GM21529 (cell line): ENCODE results near the gene RANGRF.

Source experiments
- ATAC-seq: cut with Tn5 transposase; IDR thresholded peaks from one replicate; pipeline ENCODE4 v1.9.1; 2021; ENCODE audit not compliant: unreplicated experiment

RANGRF gene

GRCh38 chr17:8273884-8274444 lies 14.5 kb upstream of the RANGRF start:
- ATAC-seq: no peak

DNA sequence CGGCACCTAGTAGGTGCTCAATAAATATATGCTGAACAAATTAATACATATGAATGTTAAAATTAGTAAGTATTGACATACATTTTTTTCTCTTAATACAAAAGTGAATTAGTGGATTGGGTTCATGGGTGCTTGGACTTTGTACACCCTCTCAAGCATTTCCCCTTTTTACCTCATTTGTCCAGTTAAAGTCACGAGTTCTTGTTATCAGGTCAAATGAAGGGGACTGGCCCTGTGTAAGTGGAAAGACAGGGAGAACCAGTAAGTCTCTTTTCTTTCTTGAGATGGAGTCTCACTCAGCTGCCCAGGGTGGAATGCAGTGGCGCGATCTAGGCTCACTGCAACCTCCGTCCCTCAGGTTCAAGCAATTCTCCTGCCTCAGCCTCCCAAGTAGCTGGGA lies 13.7 kb upstream of the RANGRF start:
- ATAC-seq: no peak

GRCh38 chr17:8275421-8276290 lies 12.8 kb upstream of the RANGRF start:
- no peak for ATAC-seq

- ATAC-seq: no peak
These were observed 11.2 kb upstream of the RANGRF start for GRCh38 chr17:8277317-8277716.

DNA sequence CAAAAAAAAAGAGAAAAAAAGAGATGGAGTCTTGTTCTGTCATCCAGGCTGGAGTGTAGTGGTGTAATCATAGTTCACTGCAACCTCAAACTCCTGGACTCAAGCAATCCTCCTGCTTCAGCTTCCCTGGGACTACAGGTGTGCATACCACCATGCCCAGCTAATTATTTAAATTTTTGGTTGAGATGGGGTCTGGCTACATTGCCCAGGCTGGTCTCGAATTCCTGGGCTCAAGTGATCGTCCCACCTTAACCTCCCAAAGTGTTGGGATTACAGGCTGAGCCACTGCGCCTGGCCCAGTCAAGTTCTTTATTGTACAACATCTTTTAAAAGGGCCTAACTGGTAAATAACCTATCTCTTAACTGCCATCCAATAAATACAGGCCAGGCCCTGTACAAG lies 6.1 kb upstream of the RANGRF start:
- ATAC-seq: no peak

GRCh38 chr17:8283356-8283755 lies 5.1 kb upstream of the RANGRF start:
- no peak for ATAC-seq

GRCh38 chr17:8284126-8284525 lies 4.3 kb upstream of the RANGRF start:
- no peak for ATAC-seq

DNA sequence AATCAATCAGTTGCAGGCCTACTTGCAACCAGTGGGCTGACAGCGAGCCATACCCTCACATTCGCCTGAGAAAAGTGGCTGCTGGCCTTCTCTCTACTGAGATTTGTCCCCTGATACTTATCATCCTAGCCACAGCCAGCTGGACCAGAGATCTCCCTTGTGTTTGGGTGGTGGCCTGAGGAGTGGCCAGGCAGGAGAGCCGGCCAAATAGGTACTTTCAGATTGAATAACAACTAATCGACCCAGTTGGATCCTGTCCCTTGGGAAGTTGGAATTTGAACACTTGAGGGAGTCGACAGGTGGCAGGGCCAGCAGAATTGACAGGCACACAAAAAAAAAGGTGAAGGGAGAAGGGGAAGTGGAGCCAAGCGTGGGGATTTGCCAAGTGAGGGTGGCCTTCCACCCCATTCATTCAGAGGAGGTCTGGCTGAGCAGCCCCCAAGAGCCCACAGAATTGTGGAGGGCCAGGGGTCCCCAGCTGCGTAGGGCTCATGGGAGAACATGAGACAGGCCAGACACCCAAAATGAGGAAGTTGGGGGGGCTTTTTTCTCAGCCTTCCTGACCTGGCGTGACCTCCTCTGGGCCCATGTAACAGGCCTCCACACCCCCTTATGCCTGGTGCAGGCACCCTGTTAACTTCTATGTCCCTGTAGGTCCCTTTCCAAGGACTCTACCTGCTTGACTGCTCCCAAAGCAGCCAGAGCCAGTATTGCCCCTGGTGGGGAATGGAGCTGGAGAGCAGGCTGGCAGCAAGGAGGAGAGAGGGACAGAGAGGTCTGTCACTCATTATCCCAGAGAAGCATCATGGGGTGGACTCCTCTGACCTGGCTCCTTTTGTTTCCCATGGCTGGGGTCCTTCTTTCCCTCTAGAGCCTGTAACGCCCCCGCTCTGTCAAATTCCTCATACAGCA lies 2.9 kb upstream of the RANGRF start:
- ATAC-seq: no peak

GRCh38 chr17:8287651-8288335 lies 677 bp upstream of the RANGRF start:
- ATAC-seq: no peak

- no peak for ATAC-seq
These were observed 580 bp downstream of the RANGRF start for GRCh38 chr17:8289103-8289397.

DNA sequence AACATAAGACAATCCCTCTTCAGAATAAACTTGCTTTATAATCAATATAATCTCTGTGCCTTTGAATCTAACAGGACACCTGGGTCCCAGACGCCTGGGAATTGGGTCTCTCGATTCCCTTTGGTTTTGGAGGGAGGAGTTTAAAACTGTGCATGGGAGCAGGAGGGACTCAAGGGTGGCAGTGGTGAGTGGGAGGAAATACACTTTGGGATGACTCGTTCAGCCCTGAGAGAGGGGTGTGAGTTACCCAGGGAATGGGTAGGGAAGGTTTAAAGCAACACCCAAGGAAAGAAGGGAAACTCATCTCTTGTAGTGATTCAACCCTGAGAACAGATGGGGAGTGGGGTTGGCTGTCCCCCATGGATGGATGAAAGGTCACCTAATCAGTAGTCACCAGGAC lies 1.6 kb downstream of the RANGRF start:
- no peak for ATAC-seq

DNA sequence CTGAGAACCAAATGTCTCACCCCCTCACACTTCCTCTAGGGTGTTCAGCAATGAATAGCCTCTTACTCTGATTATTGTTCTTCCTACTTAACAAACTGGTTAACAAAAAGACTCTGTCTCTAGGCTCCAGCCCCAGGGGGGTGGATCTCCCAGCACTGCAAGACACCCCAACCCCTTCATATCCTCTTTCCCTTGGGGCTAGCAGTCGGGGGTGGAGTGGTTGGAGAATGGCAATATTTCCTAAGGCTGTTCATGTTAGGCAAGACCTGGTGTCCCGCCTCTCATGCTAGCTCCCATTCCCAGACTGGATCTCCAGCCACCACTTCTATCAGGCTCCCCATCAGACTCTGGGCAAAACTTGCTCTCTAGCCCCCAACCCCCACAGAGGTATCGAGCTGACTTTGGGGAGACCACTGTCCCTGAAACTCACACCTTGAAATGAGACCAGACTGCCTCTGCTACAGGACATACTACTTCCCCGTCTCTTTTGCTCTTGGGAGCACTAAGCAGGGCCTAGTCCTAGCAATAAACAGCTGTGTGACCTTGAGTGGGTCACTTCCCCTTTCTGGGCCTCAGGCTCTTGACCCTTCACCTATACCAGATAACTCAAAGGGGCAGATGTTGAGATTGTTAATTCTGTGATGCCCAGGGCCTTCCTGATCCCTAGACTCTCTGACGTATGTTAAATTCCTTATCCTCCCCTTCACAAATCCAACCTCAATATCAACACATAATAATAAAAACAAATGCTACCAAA lies 4.3 kb downstream of the RANGRF start:
- no peak for ATAC-seq

GRCh38 chr17:8294361-8294760 lies 5.9 kb downstream of the RANGRF start:
- no peak for ATAC-seq

DNA sequence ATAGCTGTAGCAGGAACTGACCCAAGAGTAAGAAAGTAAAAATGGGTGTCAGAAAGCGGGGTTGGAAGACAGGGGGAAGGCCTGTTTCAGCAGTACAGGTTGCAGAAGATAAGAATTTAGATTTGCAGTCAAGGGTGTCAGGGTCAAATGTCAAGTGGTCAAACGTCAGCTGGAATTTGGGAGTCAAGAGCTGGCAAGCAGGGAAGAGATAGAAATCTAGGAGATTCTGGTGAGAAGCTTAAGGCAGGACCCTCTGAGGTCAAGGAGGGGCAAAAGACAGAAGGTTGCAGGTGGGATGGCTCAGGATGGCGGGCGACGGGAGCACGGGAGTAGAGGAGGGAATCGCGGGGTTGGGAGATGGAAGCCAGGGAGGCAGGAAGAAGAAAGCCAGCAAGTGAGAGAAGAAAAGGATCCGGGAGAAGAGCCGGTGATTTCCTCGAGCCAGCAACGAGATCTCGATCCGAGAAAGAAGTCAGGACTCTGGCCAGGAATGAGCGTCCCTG lies 6.4 kb downstream of the RANGRF start:
- ATAC-seq: no peak

- ATAC-seq: no peak
These were observed 11.8 kb downstream of the RANGRF start for GRCh38 chr17:8300226-8300625.

- peak; percentile 53 for ATAC-seq
These were observed 12.3 kb downstream of the RANGRF start for GRCh38 chr17:8300627-8301242.

DNA sequence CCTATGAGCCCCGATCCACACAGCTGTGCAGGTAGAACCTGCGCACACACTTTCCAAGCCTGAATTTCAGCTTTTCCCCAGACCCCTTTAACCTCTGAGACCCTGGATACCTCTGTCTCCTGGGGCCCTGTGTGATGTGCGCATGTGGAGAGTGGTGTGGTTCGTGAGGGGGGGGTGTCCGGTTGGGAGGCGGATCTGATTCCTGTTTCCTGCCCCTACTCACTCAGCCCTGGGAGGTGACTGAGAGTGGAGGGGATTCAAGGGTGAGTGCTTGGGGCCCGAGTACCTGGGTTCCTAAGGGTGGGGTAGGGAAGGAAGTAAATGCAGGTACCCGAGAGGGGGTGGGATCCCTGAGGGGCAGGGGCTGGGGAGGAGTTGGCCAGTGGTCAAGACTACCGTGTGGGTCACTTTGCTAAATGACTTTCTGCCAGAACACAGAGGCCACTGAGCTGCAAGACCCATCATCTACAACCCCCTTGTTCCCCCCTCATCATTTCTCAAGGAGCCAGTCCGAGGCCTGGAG lies 22.2 kb downstream of the RANGRF start:
- ATAC-seq: no peak

DNA sequence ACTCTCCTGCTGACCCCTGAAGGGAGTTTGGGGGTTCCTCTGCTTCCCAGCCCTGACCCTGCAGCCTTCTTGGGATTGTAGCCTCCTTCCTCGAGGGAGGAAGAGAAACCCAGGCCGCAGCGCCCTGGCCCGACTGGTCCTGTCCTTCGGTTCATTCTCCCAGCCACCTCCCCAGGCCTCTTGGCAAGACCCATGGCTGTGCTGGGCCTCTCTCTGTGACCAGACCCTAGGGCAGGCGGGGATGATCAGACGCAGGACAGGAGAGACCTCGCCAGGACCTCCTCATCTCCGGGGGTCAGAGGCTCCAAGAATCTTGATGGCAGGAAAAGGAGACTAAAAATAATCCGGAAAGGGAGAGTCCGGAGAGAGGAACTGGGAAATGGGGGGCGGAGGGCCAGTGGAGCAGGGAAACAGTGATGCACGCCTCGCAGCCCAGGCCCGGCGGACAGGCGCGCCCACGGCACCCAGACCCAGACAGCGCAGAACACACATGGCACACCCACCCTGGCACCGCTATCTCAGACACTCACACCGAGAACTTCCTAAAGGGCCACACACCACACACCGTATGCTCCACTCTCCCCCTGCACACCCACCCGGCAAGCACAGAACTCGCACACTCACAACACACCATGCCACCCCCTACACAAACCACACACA lies 22.8 kb downstream of the RANGRF start:
- ATAC-seq: no peak

DNA sequence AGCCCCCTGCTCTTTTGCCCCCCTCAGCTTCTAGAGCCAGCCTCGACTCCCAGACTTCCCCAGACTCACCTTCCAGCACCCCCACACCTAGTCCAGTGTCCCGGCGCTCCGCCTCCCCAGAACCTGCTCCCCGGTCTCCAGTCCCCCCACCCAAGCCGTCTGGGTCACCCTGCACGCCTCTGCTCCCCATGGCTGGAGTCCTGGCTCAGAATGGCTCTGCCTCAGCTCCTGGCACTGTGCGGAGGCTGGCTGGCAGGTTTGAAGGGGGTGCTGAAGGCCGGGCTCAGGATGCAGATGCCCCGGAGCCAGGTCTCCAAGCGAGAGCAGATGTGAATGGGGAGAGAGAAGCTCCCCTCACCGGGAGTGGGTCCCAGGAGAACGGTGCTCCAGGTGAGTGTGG lies 23.8 kb downstream of the RANGRF start:
- ATAC-seq: no peak
